ENCODE data around the gene IL19. TPM values are rescaled to one million over a fixed set of nuclear protein-coding genes. Genes with fewer than 3 reads are reported as not detected.

IL19 gene
- total and polyA plus RNA-seq, 2 donors from 2014 or later = 0.41 to 3.6 TPM

GRCh38 chr1:206729507-206729906 lies 41.1 kb upstream of the IL19 start:
- intact Hi-C loops (cut with DNase I) = no loop called here
- no peak overlapping the region for H3K4me3 ChIP-seq (ENCODE audit: low read length in 3 of 3)
- no peak for TF ChIP-seq CTCF (IDR thresholded peaks at IDR 0.05; ENCODE audit: borderline replicate concordance, extremely low read depth, insufficient read depth)
- no peak for DNase-seq
- H3K27me3 ChIP-seq (ENCODE audit: control insufficient read depth, insufficient read depth, low read length) = no peaks in the 10 kb centered on the region
- FAIRE-seq = no peak
- peaks cover 0 to 27% (median 25%) of the 10 kb centered on the region in 3 donors for H3K4me1 ChIP-seq (ENCODE audit: control insufficient read depth in 2 of 3, insufficient read depth in 2 of 3, low read depth in 1 of 3, low read length in 3 of 3)
- no peak overlapping the region for H3K27ac ChIP-seq (ENCODE audit: low read depth in 2 of 2, low read length in 2 of 2)
- no peaks in the 10 kb centered on the region for H3K9me3 ChIP-seq (ENCODE audit: control insufficient read depth in 2 of 3, insufficient read depth in 1 of 3, low read length in 3 of 3)
- peaks cover 3 to 32% (median 28%) of the 10 kb centered on the region in 3 donors for H3K36me3 ChIP-seq (ENCODE audit: control insufficient read depth in 2 of 3, insufficient read depth in 3 of 3, low read length in 3 of 3)
- no peak overlapping the region for H3K9ac ChIP-seq (ENCODE audit: low read length in 3 of 3)

- no peak for TF ChIP-seq CTCF (IDR thresholded peaks at IDR 0.05; ENCODE audit: borderline replicate concordance, extremely low read depth, insufficient read depth)
- H3K9ac ChIP-seq (ENCODE audit: low read length in 3 of 3) = no peak overlapping the region
- H3K9me3 ChIP-seq (ENCODE audit: control insufficient read depth in 2 of 3, insufficient read depth in 1 of 3, low read length in 3 of 3) = no peaks in the 10 kb centered on the region
- H3K27me3 ChIP-seq (ENCODE audit: control insufficient read depth, insufficient read depth, low read length) = no peaks in the 10 kb centered on the region
- intact Hi-C loops (cut with DNase I) = no loop called here
- peaks cover 0 to 14% (median 0%) of the 10 kb centered on the region in 3 donors for H3K4me1 ChIP-seq (ENCODE audit: control insufficient read depth in 2 of 3, insufficient read depth in 2 of 3, low read depth in 1 of 3, low read length in 3 of 3)
- H3K4me3 ChIP-seq (ENCODE audit: low read length in 3 of 3) = no peak overlapping the region
- peaks cover 3 to 38% (median 34%) of the 10 kb centered on the region in 3 donors for H3K36me3 ChIP-seq (ENCODE audit: control insufficient read depth in 2 of 3, insufficient read depth in 3 of 3, low read length in 3 of 3)
- DNase-seq (no peak), FAIRE-seq (no peak)
- no peak overlapping the region for H3K27ac ChIP-seq (ENCODE audit: low read depth in 2 of 2, low read length in 2 of 2)
These were observed 38.1 kb upstream of the IL19 start for GRCh38 chr1:206732508-206732907.

GRCh38 chr1:206732992-206733391 lies 37.6 kb upstream of the IL19 start:
- Histone ChIP-seq H3K36me3 (ENCODE audit: control insufficient read depth in 2 of 3, insufficient read depth in 3 of 3, low read length in 3 of 3) (peaks cover 3 to 38% (median 34%) of the 10 kb centered on the region in 3 donors), H3K9me3 (ENCODE audit: control insufficient read depth in 2 of 3, insufficient read depth in 1 of 3, low read length in 3 of 3) (no peaks in the 10 kb centered on the region), H3K27ac (ENCODE audit: low read depth in 2 of 2, low read length in 2 of 2) (no peak overlapping the region), H3K9ac (ENCODE audit: low read length in 3 of 3) (no peak overlapping the region), H3K4me1 (ENCODE audit: control insufficient read depth in 2 of 3, insufficient read depth in 2 of 3, low read depth in 1 of 3, low read length in 3 of 3) (peaks cover 0 to 16% (median 0%) of the 10 kb centered on the region in 3 donors), H3K27me3 (ENCODE audit: control insufficient read depth, insufficient read depth, low read length) (no peaks in the 10 kb centered on the region), H3K4me3 (ENCODE audit: low read length in 3 of 3) (no peak overlapping the region)
- TF ChIP-seq CTCF (IDR thresholded peaks at IDR 0.05; ENCODE audit: borderline replicate concordance, extremely low read depth, insufficient read depth) = no peak
- intact Hi-C loops (cut with DNase I) = no loop called here
- no peak for DNase-seq
- FAIRE-seq = no peak
